Activated CD4-positive, CD25-positive, alpha-beta regulatory T cell treated with anti-CD3 and anti-CD28 coated beads, Interleukin-2, amount 50 U/mL, for 24 hours (primary cell): ENCODE results near the gene BTNL2.
A peak's percentile ranks its signal among the peaks of the same experiment; 100 is the strongest.

Experiments used
- ATAC-seq, 2 donors: fragments of 150-1000 bp; cut with Tn5 transposase; one replicate each; pipeline ENCODE4 v1.10.0; 2021; ENCODE audit warnings: mild to moderate bottlenecking in 1 of 2, moderate library complexity in 1 of 2

BTNL2 gene

GRCh38 chr6:32413427-32414047 is 6.6 kb upstream of the BTNL2 start:
- peak; percentile 86 to 93 for ATAC-seq

- ATAC-seq = no peak
These were observed 4.8 kb upstream of the BTNL2 start for GRCh38 chr6:32411566-32412327.

GRCh38 chr6:32410906-32411305 is 3.9 kb upstream of the BTNL2 start:
- no peak for ATAC-seq

GRCh38 chr6:32406197-32406596 is 784 bp downstream of the BTNL2 start:
- ATAC-seq = no peak

GRCh38 chr6:32405656-32406055 is 1.3 kb downstream of the BTNL2 start:
- no peak for ATAC-seq

- ATAC-seq = no peak
These were observed 4.2 kb downstream of the BTNL2 start for GRCh38 chr6:32402812-32403211.

GRCh38 chr6:32401284-32401963 is 5.6 kb downstream of the BTNL2 start:
- ATAC-seq = no peak

GRCh38 chr6:32397252-32397920 is 9.6 kb downstream of the BTNL2 start:
- peak; percentile 35 to 45 for ATAC-seq

- no peak for ATAC-seq
These were observed 11.0 kb downstream of the BTNL2 start for GRCh38 chr6:32396028-32396427.

GRCh38 chr6:32393665-32394420 is 13.1 kb downstream of the BTNL2 start:
- ATAC-seq = no peak

- no peak for ATAC-seq
These were observed 15.5 kb downstream of the BTNL2 start for GRCh38 chr6:32391505-32391904.

GRCh38 chr6:32387589-32388340 is 19.2 kb downstream of the BTNL2 start:
- ATAC-seq = no peak

- ATAC-seq = no peak
These were observed 20.9 kb downstream of the BTNL2 start for GRCh38 chr6:32386040-32386439.

- no peak for ATAC-seq
These were observed 24.1 kb downstream of the BTNL2 start for GRCh38 chr6:32382757-32383420.

- no peak for ATAC-seq
These were observed 27.4 kb downstream of the BTNL2 start for GRCh38 chr6:32379545-32379944.

GRCh38 chr6:32375739-32376529 is 31.0 kb downstream of the BTNL2 start:
- ATAC-seq = no peak

GRCh38 chr6:32371803-32372202 is 35.2 kb downstream of the BTNL2 start, which contains the start of gene TSBP1:
Gene TSBP1 (minus strand): TSS chr6:32371903. CDS start chr6:32371706, 197 bp downstream.
- no peak for ATAC-seq

- ATAC-seq = no peak
These were observed 35.8 kb downstream of the BTNL2 start for GRCh38 chr6:32371229-32371628.

- no peak for ATAC-seq
These were observed 36.5 kb downstream of the BTNL2 start for GRCh38 chr6:32370505-32370904.

- ATAC-seq = no peak
These were observed 37.3 kb downstream of the BTNL2 start for GRCh38 chr6:32369660-32370059.
